Kidney tubule cell (primary cell): ENCODE data around the gene RBM34.
"Not testable (repeated sequence)": the region's sequence is repeated elsewhere in the genome, so short reads cannot be mapped to it uniquely, and the experiment has no call there.

Source experiments
- DNase-seq: peaks from one replicate; pipeline ENCODE4 v3.0.0-alpha.2; 2018; ENCODE audit warnings: low spot score

Gene RBM34

DNA sequence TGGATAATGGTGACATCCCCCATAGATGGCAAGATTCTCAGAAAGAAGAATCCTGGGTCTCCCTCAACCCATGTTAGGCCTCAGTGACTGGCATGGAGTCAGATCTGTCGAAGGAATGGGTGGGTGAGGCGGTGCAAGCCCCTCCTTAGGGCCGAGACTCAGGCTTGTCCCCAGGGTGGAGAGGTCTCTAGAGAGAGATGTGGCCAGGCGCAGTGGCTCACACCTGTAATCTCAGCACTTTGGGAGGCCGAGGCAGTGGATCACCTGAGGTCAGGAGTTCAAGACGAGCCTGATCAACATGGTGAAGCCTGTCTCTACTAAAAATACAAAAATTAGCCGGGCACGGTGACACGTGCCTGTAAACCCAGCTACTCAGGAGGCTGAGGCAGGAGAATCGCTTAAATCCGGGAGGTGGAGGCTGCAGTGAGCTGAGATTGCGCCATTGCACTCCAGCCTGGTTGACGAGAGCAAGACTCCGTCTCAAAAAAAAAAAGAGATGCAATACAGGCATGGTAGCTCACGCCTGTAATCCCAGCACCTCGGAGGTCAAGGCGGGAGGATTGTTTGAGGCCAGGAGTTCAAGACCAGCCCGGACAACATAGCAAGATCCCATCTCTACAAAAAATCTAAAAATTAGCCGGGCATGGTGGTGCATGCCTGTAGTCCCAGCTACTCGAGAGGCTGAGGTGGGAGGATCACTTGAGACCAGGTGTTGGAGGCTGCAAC, 69.6 kb downstream of the RBM34 start:
- not testable (repeated sequence) for DNase-seq

GRCh38 chr1:235090406-235091069, 70.5 kb downstream of the RBM34 start:
- peak; percentile 69 for DNase-seq

GRCh38 chr1:235088907-235089306, 72.1 kb downstream of the RBM34 start:
- no peak for DNase-seq

GRCh38 chr1:235088430-235088829, 72.6 kb downstream of the RBM34 start:
- no peak for DNase-seq

DNA sequence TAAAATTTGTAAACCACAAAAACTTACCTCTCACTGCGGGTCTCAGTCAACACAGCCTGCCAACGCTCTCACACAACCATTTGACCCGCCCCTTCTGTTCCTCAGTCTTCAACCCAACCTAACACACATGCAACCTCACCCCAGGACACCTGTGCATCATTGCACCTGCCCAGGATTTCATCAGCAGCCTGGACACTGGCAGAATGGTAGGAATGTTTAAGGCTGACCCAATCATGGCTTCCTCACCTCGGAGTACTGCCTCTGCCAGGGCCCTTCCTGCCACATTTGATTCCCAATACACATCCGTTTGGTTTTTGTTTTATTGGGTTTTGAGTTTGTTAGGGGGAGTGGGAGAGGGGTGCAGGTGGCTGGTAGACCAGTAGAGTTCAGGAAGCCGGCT, 73.1 kb downstream of the RBM34 start:
- no peak for DNase-seq

DNA sequence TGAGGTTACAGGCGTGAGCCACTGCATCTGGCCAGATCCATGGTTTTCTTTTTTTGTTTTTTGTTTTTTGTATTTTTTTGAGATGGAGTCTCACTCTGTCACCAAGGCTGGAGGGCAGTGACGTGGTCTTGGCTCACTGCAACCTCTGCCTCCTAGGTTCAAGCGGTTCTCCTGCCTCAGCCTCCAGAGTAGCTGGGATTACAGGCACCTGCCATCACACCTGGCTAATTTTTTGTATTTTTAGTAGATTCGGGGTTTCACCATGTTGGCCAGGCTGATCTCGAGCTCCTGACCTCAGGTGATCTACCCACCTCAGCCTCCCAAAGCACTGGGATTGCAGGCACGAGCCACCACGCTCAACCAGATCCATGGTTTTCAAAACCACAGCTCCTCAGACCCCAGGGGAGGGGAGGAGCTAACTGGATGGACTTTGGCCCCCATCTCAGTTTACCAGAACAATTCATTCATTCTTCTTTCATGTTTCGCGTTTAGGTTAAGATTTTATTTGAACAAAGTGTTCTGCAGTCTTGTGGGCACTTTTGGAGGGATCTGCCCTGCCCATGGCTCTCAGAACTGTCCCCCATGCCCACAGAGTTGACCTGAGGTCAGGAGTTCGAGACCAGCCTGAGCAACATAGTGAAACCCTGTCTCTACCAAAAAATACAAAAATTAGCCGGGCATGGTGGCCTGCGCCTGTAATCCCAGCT, 75.5 kb downstream of the RBM34 start:
- not testable (repeated sequence) for DNase-seq
